ENCODE data around the gene DYSF.

The DYSF gene

GRCh38 chr2:71603311-71603811 lies 150.0 kb downstream of the DYSF start:
- no peak for DNase-seq (ENCODE audit: low read depth)

- DNase-seq (ENCODE audit: low read depth), result no peak
Measured at GRCh38 chr2:71603851-71604725, 150.7 kb downstream of the DYSF start.

GRCh38 chr2:71604726-71605120 lies 151.4 kb downstream of the DYSF start:
- DNase-seq (ENCODE audit: low read depth), result no peak

- no peak for DNase-seq (ENCODE audit: low read depth)
Measured at GRCh38 chr2:71605173-71605641, 151.8 kb downstream of the DYSF start.

GRCh38 chr2:71605781-71606241 lies 152.4 kb downstream of the DYSF start:
- no peak for DNase-seq (ENCODE audit: low read depth)

- no peak for DNase-seq (ENCODE audit: low read depth)
Measured at GRCh38 chr2:71606244-71606643, 152.9 kb downstream of the DYSF start.

GRCh38 chr2:71607151-71607889 lies 154.0 kb downstream of the DYSF start:
- DNase-seq (ENCODE audit: low read depth), result no peak

- no peak for DNase-seq (ENCODE audit: low read depth)
Measured at GRCh38 chr2:71608034-71608433, 154.7 kb downstream of the DYSF start.

GRCh38 chr2:71608441-71608840 lies 155.1 kb downstream of the DYSF start:
- no peak for DNase-seq (ENCODE audit: low read depth)

- no peak for DNase-seq (ENCODE audit: low read depth)
Measured at GRCh38 chr2:71609029-71609428, 155.7 kb downstream of the DYSF start.

- no peak for DNase-seq (ENCODE audit: low read depth)
Measured at GRCh38 chr2:71609441-71609840, 156.1 kb downstream of the DYSF start.

GRCh38 chr2:71609958-71610357 lies 156.6 kb downstream of the DYSF start:
- no peak for DNase-seq (ENCODE audit: low read depth)

- no peak for DNase-seq (ENCODE audit: low read depth)
Measured at GRCh38 chr2:71610671-71611070, 157.3 kb downstream of the DYSF start.

GRCh38 chr2:71611247-71611646 lies 157.9 kb downstream of the DYSF start:
- DNase-seq (ENCODE audit: low read depth), result no peak

GRCh38 chr2:71611781-71612527 lies 158.6 kb downstream of the DYSF start:
- no peak for DNase-seq (ENCODE audit: low read depth)

- DNase-seq (ENCODE audit: low read depth), result no peak
Measured at GRCh38 chr2:71612581-71613402, 159.4 kb downstream of the DYSF start.

GRCh38 chr2:71613403-71613952 lies 160.1 kb downstream of the DYSF start:
- DNase-seq (ENCODE audit: low read depth), result no peak

- DNase-seq (ENCODE audit: low read depth), result no peak
Measured at GRCh38 chr2:71613953-71614925, 160.9 kb downstream of the DYSF start.

- no peak for DNase-seq (ENCODE audit: low read depth)
Measured at GRCh38 chr2:71614976-71615766, 161.8 kb downstream of the DYSF start.

Data from activated T-cell treated with anti-CD3 and anti-CD28 coated beads for 48 hours (primary cell).